ENCODE measurements around the gene SDR9C7. TPM values are rescaled to one million over a fixed set of nuclear protein-coding genes. Genes with fewer than 3 reads are reported as not detected.
"Not testable (repeated sequence)": the region's sequence is repeated elsewhere in the genome, so short reads cannot be mapped to it uniquely, and the experiment has no call there.

Gene SDR9C7
- total and polyA plus RNA-seq, 7 experiments from 2014 or later, result not detected

DNA sequence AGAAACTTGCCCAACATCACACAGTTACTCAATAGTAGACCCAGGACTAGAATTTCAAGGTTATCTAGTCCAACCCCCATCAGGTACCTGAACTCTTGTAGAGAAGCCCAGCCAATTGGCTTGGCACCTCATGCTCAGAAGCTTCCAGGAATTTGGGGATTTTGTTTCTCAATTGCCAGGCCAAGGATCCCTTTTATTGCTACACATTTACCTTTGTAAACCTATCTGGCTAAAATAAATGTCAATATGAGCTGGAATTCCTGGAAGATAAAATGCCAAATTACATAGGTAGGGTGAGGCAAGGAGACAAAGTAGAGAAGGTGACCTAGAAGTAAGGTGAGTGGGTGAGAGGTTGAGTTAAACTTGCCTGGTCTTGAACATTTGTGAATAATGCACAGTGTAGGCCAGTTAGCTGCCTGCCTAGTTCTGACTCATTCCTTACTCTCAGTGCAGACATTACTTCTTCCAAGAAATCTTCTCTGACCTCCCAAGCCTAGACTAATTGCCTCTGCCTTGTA, 36.3 kb downstream of the SDR9C7 start:
- intact Hi-C loops (cut with micrococcal nuclease), result no loop called here
- CTCF ChIA-PET, result interaction anchor here (0.6 kb wide), 1 partner anchor 39 kb away, joined by 3 read pairs; no protein-coding TSS in a partner anchor
- H3K27ac Mint-ChIP-seq, result no peak overlapping the region
- peaks cover 0 to 22% (median 9%) of the 10 kb centered on the region in 5 donors for H3K27me3 Mint-ChIP-seq
- no peaks in the 10 kb centered on the region for H3K27me3 ChIP-seq (ENCODE audit: control insufficient read depth in 2 of 2, insufficient read depth in 2 of 2, low read length in 2 of 2)
- no peaks in the 10 kb centered on the region for H3K4me1 Mint-ChIP-seq
- no peak for DNase-seq
- POLR2A ChIA-PET, result no interaction called here
- no peak for ATAC-seq
- no peaks in the 10 kb centered on the region for H3K4me1 ChIP-seq (ENCODE audit: control insufficient read depth in 2 of 2, insufficient read depth in 2 of 2, low read length in 2 of 2)
- H3K4me3 Mint-ChIP-seq, result no peak overlapping the region
- no peak overlapping the region for H3K4me3 ChIP-seq (ENCODE audit: low read length)
- H3K9me3 ChIP-seq (ENCODE audit: control insufficient read depth in 2 of 3, low read length in 3 of 3), result peaks cover 0 to 33% (median 8%) of the 10 kb centered on the region in 3 experiments
- no peaks in the 10 kb centered on the region for H3K36me3 ChIP-seq (ENCODE audit: control insufficient read depth in 2 of 3, insufficient read depth in 3 of 3, low read length in 3 of 3)
- no peak overlapping the region for H3K27ac ChIP-seq (ENCODE audit: low read depth, low read length)
- peaks cover 10 to 50% (median 23%) of the 10 kb centered on the region in 11 donors for H3K9me3 Mint-ChIP-seq
- H3K36me3 Mint-ChIP-seq, result peaks cover 0 to 24% (median 11%) of the 10 kb centered on the region in 5 donors

DNA sequence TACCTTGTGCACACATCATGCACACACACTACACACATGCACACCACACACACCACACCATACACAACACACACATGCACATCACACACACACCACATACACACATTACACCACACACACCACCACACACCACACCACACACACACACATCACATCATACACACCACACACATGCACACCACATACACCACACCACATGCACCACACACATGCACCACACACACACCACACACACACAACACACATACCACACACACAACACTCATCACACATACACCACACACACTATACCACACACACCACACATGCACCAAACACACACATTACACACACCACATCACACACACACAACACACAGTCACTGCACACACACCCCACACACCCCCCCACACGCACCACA, 38.1 kb downstream of the SDR9C7 start:
- POLR2A ChIA-PET, result no interaction called here
- Mint-ChIP-seq H3K27me3 (peaks cover 3 to 17% (median 10%) of the 10 kb centered on the region in 5 donors), H3K4me3 (no peak overlapping the region), H3K9me3 (peaks cover 6 to 42% (median 12%) of the 10 kb centered on the region in 11 donors), H3K27ac (no peak overlapping the region), H3K4me1 (no peaks in the 10 kb centered on the region), H3K36me3 (peaks cover 0 to 14% (median 3%) of the 10 kb centered on the region in 5 donors)
- Histone ChIP-seq H3K4me3 (ENCODE audit: low read length) (no peak overlapping the region), H3K36me3 (ENCODE audit: control insufficient read depth in 2 of 3, insufficient read depth in 3 of 3, low read length in 3 of 3) (no peaks in the 10 kb centered on the region), H3K27ac (ENCODE audit: low read depth, low read length) (no peak overlapping the region), H3K4me1 (ENCODE audit: control insufficient read depth in 2 of 2, insufficient read depth in 2 of 2, low read length in 2 of 2) (no peaks in the 10 kb centered on the region), H3K9me3 (ENCODE audit: control insufficient read depth in 2 of 3, low read length in 3 of 3) (peaks cover 0 to 15% (median 7%) of the 10 kb centered on the region in 3 experiments), H3K27me3 (ENCODE audit: control insufficient read depth in 2 of 2, insufficient read depth in 2 of 2, low read length in 2 of 2) (no peaks in the 10 kb centered on the region)
- DNase-seq (no peak), ATAC-seq (no peak)
- CTCF ChIA-PET, result no interaction called here
- intact Hi-C loops (cut with micrococcal nuclease), result no loop called here

DNA sequence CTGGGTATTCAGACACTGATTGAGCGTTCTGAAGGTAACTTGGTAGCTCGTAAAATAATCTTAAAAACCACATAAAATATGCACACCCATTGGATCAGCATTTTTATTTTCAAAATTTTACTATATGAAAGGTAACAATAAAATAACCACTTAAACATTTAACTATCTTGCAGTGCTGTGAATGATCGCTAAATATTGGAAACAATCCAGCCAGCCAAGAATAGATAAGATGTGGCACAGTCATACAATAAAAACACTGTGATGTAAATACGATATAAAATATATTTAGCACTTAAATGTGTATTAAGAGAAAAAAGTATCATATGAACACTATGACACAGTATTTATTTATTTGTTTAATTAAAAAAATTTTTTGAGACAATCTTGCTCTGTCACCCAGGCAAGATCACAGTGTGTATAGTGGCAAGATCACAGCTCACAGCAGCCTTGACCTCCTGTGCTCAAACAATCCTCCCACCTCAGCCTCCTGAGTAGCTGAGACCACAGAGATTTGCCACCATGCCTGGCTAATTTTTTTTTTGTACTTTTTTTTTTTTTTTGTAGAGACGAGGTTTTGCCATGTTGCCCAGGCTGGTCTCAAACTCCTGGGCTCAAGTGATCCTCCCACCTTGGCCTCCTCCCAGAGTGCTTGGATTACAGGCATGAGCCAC, 39.4 kb downstream of the SDR9C7 start:
- no peak overlapping the region for H3K4me3 Mint-ChIP-seq
- H3K27me3 Mint-ChIP-seq, result peaks cover 12 to 28% (median 22%) of the 10 kb centered on the region in 5 donors
- H3K9me3 Mint-ChIP-seq, result peaks cover 5 to 29% (median 10%) of the 10 kb centered on the region in 11 donors
- no peaks in the 10 kb centered on the region for H3K4me1 Mint-ChIP-seq
- no peak for ATAC-seq
- no peak for DNase-seq
- no peaks in the 10 kb centered on the region for H3K36me3 ChIP-seq (ENCODE audit: control insufficient read depth in 2 of 3, insufficient read depth in 3 of 3, low read length in 3 of 3)
- H3K27ac ChIP-seq (ENCODE audit: low read depth, low read length), result no peak overlapping the region
- intact Hi-C loops (cut with micrococcal nuclease), result no loop called here
- ChIA-PET POLR2A (no interaction called here), CTCF (interaction anchor here (0.6 kb wide), 1 partner anchor 52 kb away, joined by 3 read pairs; no protein-coding TSS in a partner anchor)
- H3K9me3 ChIP-seq (ENCODE audit: control insufficient read depth in 2 of 3, low read length in 3 of 3), result peaks cover 0 to 2% (median 0%) of the 10 kb centered on the region in 3 experiments
- peaks cover 0 to 14% (median 3%) of the 10 kb centered on the region in 5 donors for H3K36me3 Mint-ChIP-seq
- no peak overlapping the region for H3K27ac Mint-ChIP-seq
- H3K4me1 ChIP-seq (ENCODE audit: control insufficient read depth in 2 of 2, insufficient read depth in 2 of 2, low read length in 2 of 2), result no peaks in the 10 kb centered on the region
- no peak overlapping the region for H3K4me3 ChIP-seq (ENCODE audit: low read length)
- H3K27me3 ChIP-seq (ENCODE audit: control insufficient read depth in 2 of 2, insufficient read depth in 2 of 2, low read length in 2 of 2), result no peaks in the 10 kb centered on the region

DNA sequence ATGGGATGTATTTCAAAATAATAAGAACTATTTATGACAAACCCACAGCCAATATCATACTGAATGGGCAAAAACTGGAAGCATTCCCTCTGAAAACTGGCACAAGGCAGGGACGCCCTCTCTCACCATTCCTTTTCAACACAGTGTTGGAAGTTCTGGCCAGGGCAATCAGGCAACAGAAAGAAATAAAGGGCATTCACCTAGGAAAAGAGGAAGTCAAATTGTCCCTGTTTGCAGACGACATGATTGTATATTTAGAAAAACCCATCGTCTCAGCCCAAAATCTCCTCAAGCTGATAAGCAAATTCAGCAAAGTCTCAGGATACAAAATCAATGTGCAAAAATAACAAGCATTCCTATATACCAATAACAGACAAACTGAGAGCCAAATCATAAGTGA, 42.3 kb downstream of the SDR9C7 start:
- H3K4me1 Mint-ChIP-seq; ATAC-seq; H3K4me3 ChIP-seq (ENCODE audit: low read length); H3K36me3 ChIP-seq (ENCODE audit: control insufficient read depth in 2 of 3, insufficient read depth in 3 of 3, low read length in 3 of 3); H3K27ac Mint-ChIP-seq; H3K4me3 Mint-ChIP-seq; H3K36me3 Mint-ChIP-seq; intact Hi-C loops (cut with micrococcal nuclease); H3K27ac ChIP-seq (ENCODE audit: low read depth, low read length); H3K27me3 ChIP-seq (ENCODE audit: control insufficient read depth in 2 of 2, insufficient read depth in 2 of 2, low read length in 2 of 2); CTCF ChIA-PET; POLR2A ChIA-PET; DNase-seq; H3K4me1 ChIP-seq (ENCODE audit: control insufficient read depth in 2 of 2, insufficient read depth in 2 of 2, low read length in 2 of 2); H3K9me3 ChIP-seq (ENCODE audit: control insufficient read depth in 2 of 3, low read length in 3 of 3): not testable (repeated sequence)
- H3K27me3 Mint-ChIP-seq, result peaks cover 17 to 40% (median 33%) of the 10 kb centered on the region in 5 donors
- peaks cover 0 to 24% (median 10%) of the 10 kb centered on the region in 11 donors for H3K9me3 Mint-ChIP-seq

DNA sequence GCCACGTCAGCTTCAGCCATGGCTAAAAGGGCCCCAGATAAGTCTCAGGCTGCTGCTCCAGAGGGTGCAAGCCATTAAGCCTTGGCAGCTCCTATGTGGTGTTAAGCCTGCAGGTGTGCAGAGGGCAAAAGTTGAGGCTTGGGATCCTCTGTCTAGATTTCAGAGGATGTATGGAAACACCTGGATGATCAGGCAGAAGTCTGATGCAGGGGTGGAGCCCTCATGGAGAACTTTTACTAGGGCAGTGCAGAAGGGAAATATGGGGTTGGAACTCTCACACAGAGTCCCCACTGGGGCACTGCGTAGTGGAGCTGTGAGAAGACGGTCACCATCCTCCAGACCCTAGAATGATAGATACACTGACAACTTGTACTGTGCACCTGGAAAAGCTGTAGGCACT, 47.9 kb downstream of the SDR9C7 start:
- no peaks in the 10 kb centered on the region for H3K4me1 Mint-ChIP-seq
- Histone ChIP-seq H3K27ac (ENCODE audit: low read depth, low read length) (no peak overlapping the region), H3K4me3 (ENCODE audit: low read length) (no peak overlapping the region), H3K4me1 (ENCODE audit: control insufficient read depth in 2 of 2, insufficient read depth in 2 of 2, low read length in 2 of 2) (no peaks in the 10 kb centered on the region), H3K27me3 (ENCODE audit: control insufficient read depth in 2 of 2, insufficient read depth in 2 of 2, low read length in 2 of 2) (no peaks in the 10 kb centered on the region), H3K9me3 (ENCODE audit: control insufficient read depth in 2 of 3, low read length in 3 of 3) (no peaks in the 10 kb centered on the region), H3K36me3 (ENCODE audit: control insufficient read depth in 2 of 3, insufficient read depth in 3 of 3, low read length in 3 of 3) (no peaks in the 10 kb centered on the region)
- DNase-seq (no peak), ATAC-seq (no peak)
- ChIA-PET CTCF (interaction anchor here (0.5 kb wide), 1 partner anchor 146 kb away, joined by 4 read pairs; no protein-coding TSS in a partner anchor), POLR2A (no interaction called here)
- H3K36me3 Mint-ChIP-seq, result peaks cover 0 to 28% (median 17%) of the 10 kb centered on the region in 5 donors
- intact Hi-C loops (cut with micrococcal nuclease), result no loop called here
- H3K27me3 Mint-ChIP-seq, result peaks cover 11 to 58% (median 40%) of the 10 kb centered on the region in 5 donors
- H3K9me3 Mint-ChIP-seq, result peaks cover 10 to 53% (median 22%) of the 10 kb centered on the region in 11 donors
- no peak overlapping the region for H3K4me3 Mint-ChIP-seq
- no peak overlapping the region for H3K27ac Mint-ChIP-seq

DNA sequence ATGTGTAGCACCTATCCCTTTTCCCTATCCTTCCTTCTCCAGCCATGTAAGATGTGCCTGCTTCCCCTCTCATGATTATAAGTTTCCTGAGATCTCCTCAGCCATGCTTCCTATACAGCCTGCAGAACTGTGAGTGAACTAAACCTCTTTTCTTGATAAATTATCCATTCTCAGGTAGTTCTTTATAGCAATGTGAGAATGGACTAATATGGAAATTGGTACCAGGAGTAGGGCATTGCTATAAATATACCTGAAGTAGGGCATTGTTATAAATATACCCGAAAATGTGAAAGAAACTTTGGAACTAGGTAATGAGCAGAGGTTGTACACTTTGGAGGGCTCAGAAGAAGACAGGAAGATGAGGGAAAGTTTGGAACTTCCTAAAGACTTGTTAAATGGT, 48.9 kb downstream of the SDR9C7 start:
- Mint-ChIP-seq H3K27ac (no peak overlapping the region), H3K27me3 (peaks cover 2 to 48% (median 31%) of the 10 kb centered on the region in 5 donors), H3K4me3 (no peak overlapping the region), H3K36me3 (peaks cover 0 to 28% (median 17%) of the 10 kb centered on the region in 5 donors), H3K4me1 (no peaks in the 10 kb centered on the region), H3K9me3 (peaks cover 7 to 59% (median 22%) of the 10 kb centered on the region in 11 donors)
- ATAC-seq (no peak), DNase-seq (no peak)
- ChIA-PET CTCF (no interaction called here), POLR2A (no interaction called here)
- Histone ChIP-seq H3K4me1 (ENCODE audit: control insufficient read depth in 2 of 2, insufficient read depth in 2 of 2, low read length in 2 of 2) (no peaks in the 10 kb centered on the region), H3K27me3 (ENCODE audit: control insufficient read depth in 2 of 2, insufficient read depth in 2 of 2, low read length in 2 of 2) (no peaks in the 10 kb centered on the region), H3K36me3 (ENCODE audit: control insufficient read depth in 2 of 3, insufficient read depth in 3 of 3, low read length in 3 of 3) (no peaks in the 10 kb centered on the region), H3K27ac (ENCODE audit: low read depth, low read length) (no peak overlapping the region), H3K4me3 (ENCODE audit: low read length) (no peak overlapping the region), H3K9me3 (ENCODE audit: control insufficient read depth in 2 of 3, low read length in 3 of 3) (no peaks in the 10 kb centered on the region)
- intact Hi-C loops (cut with micrococcal nuclease), result no loop called here

DNA sequence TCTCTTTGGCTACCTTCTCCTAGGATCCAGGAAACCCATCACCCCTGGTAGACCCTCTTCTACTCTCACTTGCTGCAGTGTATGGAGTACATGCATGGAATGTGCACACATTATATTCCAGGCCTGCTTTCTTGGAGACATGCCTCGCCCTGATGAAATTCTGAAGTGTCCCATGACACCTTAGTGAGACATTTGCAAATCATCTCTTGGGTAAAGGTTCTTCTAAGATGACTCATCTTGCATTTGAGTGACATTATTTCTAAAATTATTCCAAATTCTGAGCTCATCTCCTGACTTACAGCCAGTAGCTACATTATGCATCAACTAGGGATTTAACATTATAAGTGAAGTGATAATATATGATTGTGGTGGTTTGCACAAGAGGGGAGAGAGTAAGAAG, 49.8 kb downstream of the SDR9C7 start:
- no peaks in the 10 kb centered on the region for H3K4me1 ChIP-seq (ENCODE audit: control insufficient read depth in 2 of 2, insufficient read depth in 2 of 2, low read length in 2 of 2)
- Mint-ChIP-seq H3K4me3 (no peak overlapping the region), H3K9me3 (peaks cover 7 to 59% (median 24%) of the 10 kb centered on the region in 11 donors), H3K27ac (no peak overlapping the region), H3K4me1 (no peaks in the 10 kb centered on the region), H3K27me3 (peaks cover 2 to 42% (median 27%) of the 10 kb centered on the region in 5 donors), H3K36me3 (peaks cover 0 to 28% (median 17%) of the 10 kb centered on the region in 5 donors)
- H3K9me3 ChIP-seq (ENCODE audit: control insufficient read depth in 2 of 3, low read length in 3 of 3), result no peaks in the 10 kb centered on the region
- CTCF ChIA-PET, result no interaction called here
- no peak overlapping the region for H3K27ac ChIP-seq (ENCODE audit: low read depth, low read length)
- ATAC-seq (no peak), DNase-seq (no peak)
- POLR2A ChIA-PET, result no interaction called here
- intact Hi-C loops (cut with micrococcal nuclease), result no loop called here
- H3K27me3 ChIP-seq (ENCODE audit: control insufficient read depth in 2 of 2, insufficient read depth in 2 of 2, low read length in 2 of 2), result no peaks in the 10 kb centered on the region
- H3K36me3 ChIP-seq (ENCODE audit: control insufficient read depth in 2 of 3, insufficient read depth in 3 of 3, low read length in 3 of 3), result no peaks in the 10 kb centered on the region
- no peak overlapping the region for H3K4me3 ChIP-seq (ENCODE audit: low read length)
